Rectal smooth muscle tissue (tissue), 1 donor: ENCODE data around the gene FNDC3A.
A peak's percentile ranks its signal among the peaks of the same experiment; 100 is the strongest.

Experiments used
- H3K27ac ChIP-seq: one replicate; pipeline ENCODE4 v1.7.0; 2013; ENCODE audit warnings: low read depth, low read length, inconsistent platforms
- H3K27me3 ChIP-seq: one replicate; pipeline ENCODE4 v1.7.0; 2013; ENCODE audit warnings: low read length; ENCODE audit not compliant: control insufficient read depth, insufficient read depth
- H3K36me3 ChIP-seq: one replicate; pipeline ENCODE4 v1.7.0; 2013; ENCODE audit warnings: low read length; ENCODE audit not compliant: control insufficient read depth, insufficient read depth
- H3K4me1 ChIP-seq: one replicate; pipeline ENCODE4 v1.7.0; 2013; ENCODE audit warnings: low read length; ENCODE audit not compliant: control insufficient read depth, insufficient read depth
- H3K4me3 ChIP-seq: one replicate; pipeline ENCODE4 v1.7.0; 2013; ENCODE audit warnings: low read length
- H3K9ac ChIP-seq: one replicate; pipeline ENCODE4 v1.7.0; 2013; ENCODE audit warnings: low read length

FNDC3A gene

DNA sequence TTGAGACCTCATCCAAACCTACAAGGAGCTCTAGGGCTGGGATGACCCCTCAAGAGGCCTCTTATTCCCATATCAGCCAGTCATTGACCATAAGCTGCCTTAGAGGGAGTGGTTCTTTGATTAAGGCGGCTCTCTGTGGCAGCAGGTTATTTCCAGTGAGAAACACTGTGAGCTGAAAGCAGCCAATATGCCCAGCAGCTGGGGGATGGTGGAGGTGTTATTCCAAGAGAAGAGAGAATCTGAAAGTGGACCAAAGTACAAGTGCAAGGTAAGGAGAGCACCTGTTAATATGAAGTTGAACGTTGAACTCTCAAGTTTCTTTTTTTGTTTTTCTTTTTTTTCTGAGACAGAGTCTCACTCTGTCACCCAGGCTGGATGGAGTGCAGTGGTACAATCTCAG lies 20.2 kb upstream of the FNDC3A start:
- H3K9ac ChIP-seq: no peak overlapping the region
- H3K4me3 ChIP-seq: no peak overlapping the region
- no peaks in the 10 kb centered on the region for H3K4me1 ChIP-seq
- no peak overlapping the region for H3K27ac ChIP-seq
- no peaks in the 10 kb centered on the region for H3K27me3 ChIP-seq
- no peaks in the 10 kb centered on the region for H3K36me3 ChIP-seq

DNA sequence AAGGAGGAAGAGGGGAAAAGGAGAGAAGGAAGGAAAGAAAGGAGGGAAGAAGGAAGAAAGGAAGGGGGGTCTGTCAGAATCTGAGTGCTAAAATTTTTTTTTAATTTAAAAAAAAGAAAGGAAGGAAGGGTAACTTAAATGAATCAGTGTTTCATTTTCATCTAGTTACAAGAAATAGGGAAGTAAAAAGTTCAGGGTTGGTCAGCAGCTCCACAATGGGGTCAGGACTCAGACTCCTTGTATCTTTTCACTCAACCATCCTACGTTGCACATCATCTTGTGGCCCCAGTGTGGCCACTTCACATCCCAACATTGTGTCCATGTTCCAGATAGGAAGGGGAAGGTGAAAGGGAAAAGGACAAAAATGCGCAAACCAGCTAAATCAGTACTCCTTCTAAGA lies 14.3 kb upstream of the FNDC3A start:
- Histone ChIP-seq H3K27me3 (no peaks in the 10 kb centered on the region), H3K36me3 (no peaks in the 10 kb centered on the region), H3K4me1 (no peaks in the 10 kb centered on the region), H3K4me3 (no peak overlapping the region), H3K9ac (no peak overlapping the region), H3K27ac (no peak overlapping the region)

DNA sequence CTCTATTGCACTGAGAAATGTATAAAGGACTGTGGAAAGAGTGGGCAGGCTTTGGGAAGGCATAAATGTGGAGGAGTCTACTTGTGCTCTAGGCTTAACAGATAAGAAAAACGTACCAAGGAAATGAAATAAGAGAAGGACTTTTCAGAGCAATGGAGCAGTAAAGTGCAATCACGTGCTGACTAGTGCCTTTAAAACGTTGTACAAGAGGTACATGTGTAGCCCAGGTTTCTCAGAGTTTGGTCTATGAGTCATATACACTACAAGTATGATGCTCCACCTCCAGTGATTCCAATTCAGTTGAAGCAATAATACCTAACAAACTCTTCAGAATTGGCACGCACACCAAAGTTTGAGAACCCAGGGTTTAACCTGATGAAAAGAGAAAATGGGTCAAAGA lies 13.4 kb upstream of the FNDC3A start:
- H3K9ac ChIP-seq: no peak overlapping the region
- H3K36me3 ChIP-seq: no peaks in the 10 kb centered on the region
- no peak overlapping the region for H3K27ac ChIP-seq
- no peaks in the 10 kb centered on the region for H3K4me1 ChIP-seq
- H3K27me3 ChIP-seq: no peaks in the 10 kb centered on the region
- H3K4me3 ChIP-seq: no peak overlapping the region

DNA sequence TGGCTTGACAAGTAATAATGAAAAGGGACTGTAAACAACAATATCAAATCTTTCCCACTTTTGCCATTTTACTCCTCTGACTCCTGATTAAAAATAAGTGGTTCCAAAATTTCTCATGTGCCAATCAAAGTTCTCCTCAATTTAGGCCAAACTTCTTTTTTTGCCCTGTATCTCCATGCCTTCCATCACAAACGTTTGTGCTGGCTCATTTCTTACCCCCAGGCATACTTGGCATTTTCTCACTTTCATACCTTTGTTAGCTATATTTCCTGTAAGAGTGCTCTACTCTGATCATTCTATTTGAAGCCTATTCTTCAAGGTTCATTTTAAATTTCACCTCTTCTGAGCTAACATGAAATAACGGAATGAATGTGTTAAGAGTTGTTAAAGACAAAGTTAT lies 10.0 kb upstream of the FNDC3A start:
- Histone ChIP-seq H3K4me1 (no peaks in the 10 kb centered on the region), H3K4me3 (no peak overlapping the region), H3K27ac (no peak overlapping the region), H3K9ac (no peak overlapping the region), H3K36me3 (no peaks in the 10 kb centered on the region), H3K27me3 (no peaks in the 10 kb centered on the region)

DNA sequence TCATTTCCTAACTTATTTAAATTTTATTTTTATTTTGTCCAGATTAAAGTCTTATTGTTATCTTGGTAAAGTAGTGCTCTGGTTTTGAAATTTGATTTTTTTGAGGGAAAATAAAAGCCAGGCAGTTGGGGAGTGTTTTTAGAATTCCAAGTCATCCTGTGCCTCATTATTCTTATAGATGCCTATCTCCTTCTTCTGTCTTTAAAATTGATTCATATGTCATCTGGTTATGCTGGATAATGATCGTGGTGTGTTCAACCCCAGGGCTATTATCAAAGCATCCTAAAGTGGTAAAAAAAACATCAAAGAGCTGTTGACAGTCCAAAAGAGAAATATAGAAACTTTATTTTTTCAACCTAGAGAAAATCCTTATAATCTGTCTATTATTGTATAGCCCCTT lies 6.0 kb upstream of the FNDC3A start:
- no peak overlapping the region for H3K9ac ChIP-seq
- no peaks in the 10 kb centered on the region for H3K27me3 ChIP-seq
- H3K4me1 ChIP-seq: peaks cover 3% of the 10 kb centered on the region
- no peak overlapping the region for H3K4me3 ChIP-seq
- no peak overlapping the region for H3K27ac ChIP-seq
- no peaks in the 10 kb centered on the region for H3K36me3 ChIP-seq

DNA sequence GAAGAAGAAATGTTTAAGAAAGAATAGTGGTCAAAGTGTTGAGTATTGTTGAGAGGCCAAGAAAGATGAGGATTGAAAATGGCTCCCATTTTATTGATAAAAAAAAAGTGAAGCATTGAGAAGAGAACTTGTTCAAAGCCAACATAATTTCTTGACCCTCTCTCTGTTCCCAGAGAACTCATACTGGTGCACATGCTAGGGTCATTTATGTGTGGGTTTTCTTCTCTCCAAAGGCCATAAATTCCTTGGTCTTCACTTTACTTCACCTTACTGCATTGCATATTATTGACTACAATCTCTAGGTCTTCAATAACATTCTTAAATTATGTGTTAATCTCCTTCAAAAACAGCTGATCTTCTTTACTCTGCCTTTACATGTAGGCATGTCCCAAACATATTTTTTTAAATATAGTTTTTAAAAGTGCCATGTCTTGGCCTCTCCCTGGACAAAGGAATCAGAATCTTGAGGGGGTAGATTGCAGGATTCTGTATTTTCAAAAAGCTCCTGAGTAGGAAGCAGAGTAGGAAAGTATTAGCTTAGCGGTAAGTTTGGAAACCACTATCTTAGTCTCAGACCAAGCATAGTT lies 1.8 kb upstream of the FNDC3A start:
- Histone ChIP-seq H3K9ac (no peak overlapping the region), H3K27ac (no peak overlapping the region), H3K4me3 (no peak overlapping the region)

DNA sequence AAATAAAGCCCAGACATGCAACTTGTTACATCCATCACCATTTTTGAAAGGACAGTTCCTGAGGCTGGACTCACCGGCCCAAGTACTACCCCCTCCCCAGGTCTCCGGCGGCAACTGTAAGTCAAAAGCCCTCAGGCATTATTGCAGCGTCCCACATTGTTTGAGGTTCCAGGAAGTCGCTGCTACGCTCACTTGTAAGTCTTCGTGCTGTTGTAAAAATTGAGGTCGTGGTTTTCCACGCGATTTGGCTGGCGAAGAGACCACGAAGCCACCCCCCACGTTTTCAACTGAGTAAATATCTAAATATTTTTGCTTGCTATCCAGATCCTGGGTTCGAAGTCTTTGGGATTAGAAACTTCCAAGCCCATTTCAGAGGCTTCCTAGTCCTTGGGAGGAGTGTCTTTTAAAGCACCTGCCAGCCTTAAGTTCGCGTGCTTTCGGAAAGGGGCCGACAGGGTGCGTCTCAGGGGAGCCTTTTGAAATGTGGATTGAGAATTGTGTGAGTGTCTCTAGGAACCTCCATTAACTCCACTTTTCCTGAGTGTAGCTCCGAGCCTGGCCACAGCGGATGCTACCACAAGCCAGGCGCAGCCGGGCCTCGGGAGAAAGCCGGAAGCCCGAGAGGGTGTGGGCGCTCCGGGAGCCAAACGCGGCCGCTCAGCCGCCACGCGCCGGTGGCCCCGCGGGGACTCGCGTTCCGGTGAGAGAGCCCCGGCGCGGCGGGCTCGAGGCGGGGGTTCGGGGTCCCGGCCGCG lies 434 bp upstream of the FNDC3A start:
- H3K36me3 ChIP-seq: no peaks in the 10 kb centered on the region
- peak overlapping the region; percentile 93 for H3K4me3 ChIP-seq
- H3K4me1 ChIP-seq: peaks cover 12% of the 10 kb centered on the region
- peak overlapping the region; percentile 99 for H3K27ac ChIP-seq
- H3K9ac ChIP-seq: peak overlapping the region; percentile 95
- no peaks in the 10 kb centered on the region for H3K27me3 ChIP-seq

More for the DNA sequence above, 1.8 kb upstream of the FNDC3A start:
- no peaks in the 10 kb centered on the region for H3K36me3 ChIP-seq
- peaks cover 6% of the 10 kb centered on the region for H3K4me1 ChIP-seq
- H3K27me3 ChIP-seq: no peaks in the 10 kb centered on the region

DNA sequence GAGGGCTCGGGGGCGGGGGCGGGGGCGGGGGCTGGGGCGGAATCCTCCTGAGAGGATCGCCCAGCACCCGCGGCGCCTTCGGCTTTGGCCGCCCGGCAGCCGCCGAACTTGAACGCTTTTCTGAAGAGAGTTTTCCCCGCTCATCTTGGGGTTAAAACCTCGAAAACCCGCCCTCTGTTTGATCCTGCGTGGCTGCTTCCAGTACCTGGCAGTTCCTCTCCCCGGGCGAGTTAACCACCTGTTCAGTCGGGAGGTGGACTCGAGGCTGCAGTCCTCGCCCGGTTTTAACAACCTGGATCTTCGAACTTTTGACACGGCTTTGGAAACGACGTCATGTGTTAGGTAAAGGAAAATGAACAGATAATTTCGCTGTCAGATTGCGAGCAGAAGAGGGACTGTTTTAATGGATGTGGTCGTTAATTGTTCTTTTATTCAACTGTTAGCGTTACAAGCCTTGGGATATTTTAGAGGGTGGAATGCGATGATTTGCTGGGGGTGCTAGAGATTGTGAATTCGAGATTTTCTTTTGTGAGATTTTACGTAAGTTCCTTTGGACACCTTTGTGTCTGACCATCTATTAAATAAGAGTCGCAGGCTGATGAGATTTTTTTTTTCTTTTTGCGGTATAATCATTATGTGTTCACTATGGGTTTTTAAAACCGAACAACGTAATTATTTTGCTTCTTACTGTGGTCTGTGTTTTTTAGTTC lies 1.0 kb downstream of the FNDC3A start:
- Histone ChIP-seq H3K36me3 (no peaks in the 10 kb centered on the region), H3K4me3 (peak overlapping the region; percentile 85), H3K4me1 (peaks cover 12% of the 10 kb centered on the region), H3K27me3 (no peaks in the 10 kb centered on the region), H3K27ac (peak overlapping the region; percentile 99), H3K9ac (peak overlapping the region; percentile 89)

DNA sequence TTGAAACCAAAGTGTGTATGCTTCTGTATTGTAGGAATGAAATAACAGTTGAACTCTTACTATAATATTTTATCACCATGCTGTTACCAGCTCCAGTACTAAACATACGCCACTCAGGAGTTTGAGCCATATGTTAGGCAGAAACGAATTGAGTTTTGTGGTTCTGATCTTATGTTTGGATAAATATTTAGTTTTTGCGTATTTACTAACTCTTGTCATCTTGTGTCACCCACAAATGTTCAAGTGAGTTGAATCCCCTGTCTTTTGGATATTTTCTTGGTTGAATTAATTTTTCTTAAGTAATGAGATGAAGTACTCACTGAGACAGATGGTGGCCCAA lies 1.5 kb downstream of the FNDC3A start:
- peak overlapping the region; percentile 85 for H3K4me3 ChIP-seq
- no peak overlapping the region for H3K27ac ChIP-seq
- H3K9ac ChIP-seq: peak overlapping the region; percentile 89
- no peaks in the 10 kb centered on the region for H3K27me3 ChIP-seq
- H3K36me3 ChIP-seq: no peaks in the 10 kb centered on the region
- H3K4me1 ChIP-seq: peaks cover 12% of the 10 kb centered on the region

DNA sequence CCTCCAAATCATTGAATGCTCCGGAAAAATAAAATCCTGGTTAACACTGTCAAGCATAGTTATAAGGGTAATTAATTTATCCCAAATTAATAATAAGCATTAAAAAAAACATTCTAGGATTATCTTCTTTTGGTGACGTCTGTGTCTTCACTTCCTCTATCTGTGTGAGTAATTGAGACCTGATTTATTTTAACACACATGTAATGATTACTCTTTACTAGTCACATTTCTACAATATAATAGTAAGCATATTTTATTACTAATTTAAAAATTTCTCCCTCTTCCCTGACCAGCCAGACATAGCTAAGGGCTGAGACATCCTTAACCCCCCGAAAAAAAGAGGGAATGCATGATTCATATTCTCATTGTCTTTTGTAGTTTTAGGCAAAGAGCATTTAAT lies 2.3 kb downstream of the FNDC3A start:
- no peak overlapping the region for H3K9ac ChIP-seq
- no peak overlapping the region for H3K27ac ChIP-seq
- peaks cover 12% of the 10 kb centered on the region for H3K4me1 ChIP-seq
- no peaks in the 10 kb centered on the region for H3K36me3 ChIP-seq
- no peaks in the 10 kb centered on the region for H3K27me3 ChIP-seq
- no peak overlapping the region for H3K4me3 ChIP-seq

DNA sequence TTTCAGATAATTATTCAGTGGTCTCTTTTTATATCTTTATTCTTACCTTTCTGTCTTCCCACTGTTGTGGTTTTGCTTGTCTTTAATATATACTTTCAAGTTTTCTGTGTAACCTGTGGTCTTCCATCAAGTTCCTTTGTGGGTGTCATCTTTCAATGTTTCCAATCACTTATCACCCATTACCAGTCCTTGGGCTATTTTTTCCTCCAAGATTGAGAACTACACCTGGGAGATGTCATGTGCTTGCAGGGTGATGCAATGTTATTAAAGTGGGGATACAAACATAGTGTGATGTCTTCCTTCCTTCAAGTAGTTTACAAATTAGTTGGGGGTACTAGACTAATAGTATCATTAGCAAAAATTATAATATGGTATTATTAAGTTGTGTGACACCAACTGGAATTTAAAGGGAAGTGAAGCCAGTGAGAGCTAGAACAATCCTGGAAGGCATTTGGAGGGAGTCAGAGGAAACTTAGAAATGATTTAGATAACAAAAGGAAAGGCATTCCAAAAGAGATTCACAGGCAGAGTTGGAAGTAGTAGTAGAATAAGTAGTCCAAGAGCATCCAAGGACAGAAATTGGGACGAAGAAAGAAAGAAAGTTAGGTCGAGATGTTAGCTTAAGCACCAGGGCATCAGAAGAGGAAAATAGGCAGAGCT lies 3.4 kb downstream of the FNDC3A start:
- H3K4me3 ChIP-seq: no peak overlapping the region
- H3K9ac ChIP-seq: no peak overlapping the region
- H3K36me3 ChIP-seq: no peaks in the 10 kb centered on the region
- peaks cover 12% of the 10 kb centered on the region for H3K4me1 ChIP-seq
- H3K27me3 ChIP-seq: no peaks in the 10 kb centered on the region
- H3K27ac ChIP-seq: no peak overlapping the region

DNA sequence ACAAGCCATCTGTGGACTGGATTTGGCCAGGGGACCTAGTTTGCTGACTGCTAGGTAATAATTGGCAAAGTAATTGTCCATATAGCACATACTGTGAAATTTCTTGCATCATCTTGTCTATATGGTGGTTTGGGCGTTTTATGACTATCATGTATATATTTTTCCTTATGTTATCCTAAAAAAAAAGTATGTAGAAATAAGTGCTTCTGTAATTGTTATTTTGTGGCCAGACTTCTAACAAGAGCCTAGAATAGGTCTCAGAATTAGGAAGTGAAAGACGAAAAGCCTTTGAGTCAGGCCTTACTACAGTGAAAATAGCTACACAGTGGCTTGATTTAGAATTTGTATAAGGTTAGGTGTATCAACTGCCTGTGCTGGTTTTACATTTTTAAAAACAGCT lies 4.2 kb downstream of the FNDC3A start:
- Histone ChIP-seq H3K4me1 (peaks cover 9% of the 10 kb centered on the region), H3K4me3 (no peak overlapping the region), H3K27ac (no peak overlapping the region), H3K9ac (no peak overlapping the region), H3K36me3 (no peaks in the 10 kb centered on the region), H3K27me3 (no peaks in the 10 kb centered on the region)
